Tongue (tissue), 2 donors: ENCODE measurements around the gene RPL37. TPM values are rescaled to one million over a fixed set of nuclear protein-coding genes. Genes with fewer than 3 reads are reported as not detected.
"Not testable (repeated sequence)": the region's sequence is repeated elsewhere in the genome, so short reads cannot be mapped to it uniquely, and the experiment has no call there.

Experiments used
- DNase-seq: peaks from one replicate; pipeline ENCODE4 v3.0.0-alpha.2; 2015
- total RNA-seq: library from RNA; depleted of rRNA; stranded (reverse); fragments of >200 nt; gene quantifications from one replicate; pipeline ENCODE4 v1.2.3, GENCODE V29; 2014

The RPL37 gene
- total RNA-seq, 1 donor from 2014 or later = 168 TPM

DNA sequence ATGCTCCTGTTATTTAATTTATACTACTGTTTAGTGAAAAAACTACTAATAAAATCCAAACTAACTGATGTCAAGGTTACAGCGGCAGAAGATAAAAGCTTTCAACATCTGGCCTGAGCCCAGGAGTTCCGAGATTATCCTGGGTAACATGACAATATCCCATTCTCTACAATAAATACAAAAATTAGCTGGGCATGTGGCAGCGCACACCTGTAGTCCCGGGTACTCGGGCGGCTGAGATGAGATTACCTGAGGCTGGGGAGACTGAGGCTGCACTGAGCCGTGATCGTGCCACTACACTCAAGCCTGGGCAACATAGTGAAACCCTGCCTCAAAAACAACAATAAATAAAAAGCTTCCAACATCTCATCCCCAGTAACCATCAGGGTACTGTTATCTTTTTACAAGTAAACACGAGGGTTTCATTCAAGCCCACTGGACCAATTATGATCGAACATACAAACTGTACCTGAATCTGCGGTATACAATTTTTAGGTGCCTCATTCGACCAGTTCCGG, 1.3 kb downstream of the RPL37 start:
- DNase-seq = no peak

DNA sequence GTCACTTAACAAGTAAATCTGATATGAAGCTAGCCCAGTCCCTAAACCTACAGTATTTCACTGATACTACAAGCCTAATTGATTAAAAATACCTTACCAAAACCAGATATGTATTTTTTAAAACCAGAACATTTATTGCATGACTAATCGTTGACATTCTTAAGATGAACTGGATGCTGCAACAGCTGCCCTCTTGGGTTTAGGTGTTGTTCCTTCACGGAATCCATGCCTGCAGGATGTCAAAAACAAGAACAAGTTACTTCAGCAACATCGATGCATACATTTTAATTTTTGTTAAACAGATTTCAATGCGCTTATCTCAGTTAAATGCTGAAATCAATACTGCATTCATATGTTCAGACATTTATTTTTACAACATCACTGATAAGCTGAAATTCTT, 2.7 kb downstream of the RPL37 start:
- no peak for DNase-seq

DNA sequence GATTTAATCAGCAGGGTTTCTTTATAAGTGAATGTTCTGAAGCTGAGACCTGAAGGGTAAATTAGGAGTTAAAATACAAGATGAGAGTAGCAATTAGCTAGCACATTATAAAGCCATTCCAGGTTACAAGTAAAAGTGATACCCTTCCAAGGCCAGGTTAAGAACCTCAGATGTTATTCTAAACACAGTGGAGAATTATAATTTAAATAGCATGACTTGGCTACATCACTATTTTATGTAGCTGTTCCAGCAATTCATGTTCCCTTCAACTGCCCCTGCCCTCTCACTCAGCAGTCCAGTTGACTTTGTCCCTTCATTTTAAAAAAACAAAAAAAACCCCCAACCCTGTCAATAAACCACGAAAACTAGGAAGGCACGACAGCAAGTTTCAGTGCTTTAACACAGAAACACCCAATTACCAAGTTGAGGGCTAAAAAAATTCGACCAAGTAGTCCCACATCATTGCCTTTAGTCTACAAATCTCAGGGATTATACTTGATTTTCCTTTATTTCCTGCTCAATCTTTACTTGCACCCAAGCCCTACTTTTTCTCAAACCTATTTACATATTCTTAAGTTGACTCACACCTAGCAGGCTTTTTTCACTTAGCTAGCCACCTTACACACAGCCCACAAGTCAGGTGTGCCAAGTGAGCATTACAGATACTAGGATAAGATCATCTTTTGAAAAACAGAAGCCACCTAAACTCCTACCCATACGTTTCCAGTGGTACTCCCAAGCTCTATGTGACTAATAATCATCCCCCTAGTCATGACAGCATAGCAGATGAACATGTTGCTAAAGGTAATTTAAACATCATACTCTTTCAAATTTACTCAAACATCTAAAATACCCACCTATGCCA, 3.4 kb downstream of the RPL37 start:
- no peak for DNase-seq

- no peak for DNase-seq
Measured at GRCh38 chr5:40829748-40830533, 5.1 kb downstream of the RPL37 start.

- no peak for DNase-seq
Measured at GRCh38 chr5:40828690-40829661, 6.0 kb downstream of the RPL37 start.

DNA sequence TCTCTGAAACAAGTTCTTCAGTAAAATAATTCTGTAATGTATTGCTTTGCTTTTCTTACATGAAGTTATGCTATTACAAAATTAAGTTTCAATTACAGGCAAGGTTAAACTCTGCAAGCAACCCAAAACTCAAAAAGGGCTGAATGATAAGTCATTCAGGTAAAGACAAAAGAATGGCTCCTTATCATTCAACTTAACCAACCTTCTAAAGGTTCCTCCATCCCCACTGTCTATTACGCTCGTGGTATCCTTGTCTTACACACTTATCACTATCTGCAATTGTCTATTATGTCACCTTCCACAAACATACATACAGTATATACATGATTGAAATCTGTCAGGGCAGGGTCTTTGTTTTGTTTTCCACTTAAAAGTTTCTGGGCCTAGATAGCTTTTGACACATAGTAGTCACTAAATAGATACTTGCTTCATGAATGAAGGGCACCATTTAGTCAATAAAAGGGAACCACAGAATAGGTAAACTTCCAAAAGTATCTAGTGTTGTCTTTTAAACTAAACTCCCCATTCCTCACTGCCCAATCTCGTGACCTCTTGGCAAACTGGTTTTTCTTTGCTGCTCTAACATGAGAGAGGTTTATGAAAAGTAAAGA, 6.9 kb downstream of the RPL37 start:
- DNase-seq = no peak

DNA sequence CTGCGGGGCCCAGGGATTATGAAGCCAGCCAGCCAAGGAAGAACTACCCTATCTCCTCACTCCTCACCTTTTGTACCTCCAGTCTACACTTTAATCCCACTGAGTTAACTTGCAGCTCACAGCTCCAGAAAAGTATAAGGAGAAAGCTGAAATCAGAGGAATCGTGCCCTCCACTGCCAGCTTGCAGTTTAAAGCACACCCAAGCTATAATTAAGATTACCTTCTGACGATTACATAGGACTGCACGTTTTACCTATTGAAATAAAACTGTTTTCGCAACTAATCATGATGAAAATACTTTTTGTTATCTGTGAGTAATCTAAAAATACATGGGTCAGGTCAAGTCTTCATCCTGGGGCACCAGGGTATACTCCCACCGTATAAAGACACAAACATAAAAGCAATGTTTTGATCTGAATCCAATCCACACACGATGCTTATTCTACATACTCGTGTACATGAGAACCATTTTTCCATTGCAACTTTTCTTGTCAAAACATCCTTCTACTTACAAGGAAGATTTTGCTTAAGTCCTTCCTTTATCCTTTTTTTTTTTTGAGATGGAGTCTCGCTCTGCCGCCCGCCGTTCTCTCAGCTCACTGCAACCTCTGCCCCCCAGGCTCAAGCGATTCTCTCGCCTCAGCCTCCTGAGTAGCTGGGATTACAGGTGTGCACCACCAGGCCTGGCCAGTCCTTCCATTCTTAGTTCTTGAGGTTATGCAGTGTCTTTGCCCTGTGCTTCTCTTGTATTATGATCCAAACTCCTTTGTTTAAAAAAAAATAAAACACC, 7.6 kb downstream of the RPL37 start:
- no peak for DNase-seq

DNA sequence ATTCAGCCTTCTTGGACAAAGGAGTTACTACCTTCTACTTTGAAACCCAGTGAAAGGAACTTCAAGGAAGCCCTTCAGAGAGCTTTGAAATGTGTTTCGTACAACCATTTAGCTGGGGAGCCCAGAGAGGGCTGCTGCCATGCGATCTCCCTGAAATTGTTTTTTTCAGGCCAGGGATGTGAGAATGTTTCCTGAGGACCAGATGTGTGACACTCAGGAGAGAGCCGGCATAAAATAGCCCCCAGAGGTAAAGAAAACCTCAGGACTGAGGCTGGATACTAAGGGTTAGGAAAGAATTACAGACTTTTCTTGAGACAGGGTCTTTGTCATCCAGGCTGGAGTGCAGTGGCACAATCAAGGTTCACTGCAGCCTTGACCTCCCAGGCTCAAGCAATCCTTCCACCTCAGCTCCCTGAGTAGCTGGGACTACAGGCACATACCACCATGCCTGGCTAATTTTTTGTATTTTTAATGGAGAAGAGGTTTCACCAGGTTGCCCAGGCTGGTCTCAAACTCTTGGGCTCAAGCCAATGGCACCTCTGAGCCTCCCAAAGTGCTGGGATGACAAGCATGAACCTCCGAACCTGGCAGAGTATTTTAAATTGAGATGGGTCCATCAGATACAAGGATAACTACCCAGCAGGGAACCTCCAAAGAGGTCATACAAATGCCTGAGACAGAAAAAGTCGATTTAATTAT, 8.4 kb downstream of the RPL37 start:
- no peak for DNase-seq

GRCh38 chr5:40825461-40826043, 9.5 kb downstream of the RPL37 start:
- DNase-seq = not testable (repeated sequence)

DNA sequence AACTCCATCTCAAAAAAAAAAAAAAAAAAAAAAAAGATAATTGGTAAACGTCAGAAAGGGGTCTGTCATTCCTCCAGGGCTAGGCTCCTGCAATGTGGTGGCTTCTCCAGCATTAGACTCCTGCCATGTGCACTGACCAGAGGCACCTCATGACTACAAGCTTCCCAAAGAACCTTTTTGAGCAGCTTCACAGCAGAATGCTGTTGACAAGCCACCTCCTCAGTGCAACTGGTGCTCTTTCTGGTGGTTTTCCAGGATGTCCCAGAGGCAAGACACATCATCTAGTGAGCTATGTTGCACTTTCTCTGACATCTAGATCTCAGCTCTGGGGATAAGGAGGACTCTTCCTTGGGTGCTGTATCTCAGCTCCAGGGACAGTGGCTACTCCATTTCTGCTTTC, 11.6 kb downstream of the RPL37 start:
- DNase-seq = no peak

- no peak for DNase-seq
Measured at GRCh38 chr5:40813698-40814281, 21.2 kb downstream of the RPL37 start.

GRCh38 chr5:40812125-40812524, 22.9 kb downstream of the RPL37 start:
- DNase-seq = no peak

- no peak for DNase-seq
Measured at GRCh38 chr5:40801771-40802562, 33.1 kb downstream of the RPL37 start.

GRCh38 chr5:40799258-40799657, 35.8 kb downstream of the RPL37 start:
- DNase-seq = no peak

- no peak for DNase-seq
Measured at GRCh38 chr5:40798801-40799210, 36.2 kb downstream of the RPL37 start.

GRCh38 chr5:40798012-40798800, 36.8 kb downstream of the RPL37 start, which contains the start of gene PRKAA1:
Gene PRKAA1 (minus strand): TSS chr5:40798374. CDS start chr5:40798189, 185 bp downstream.
- DNase-seq = peak; percentile 95

GRCh38 chr5:40797273-40798011, 37.6 kb downstream of the RPL37 start:
- DNase-seq = peak; percentile 71
